Coronary artery (tissue), 2 donors: ENCODE data around the gene TTLL11.
A peak's percentile ranks its signal among the peaks of the same experiment; 100 is the strongest.

Source experiments
- DNase-seq: peaks from one replicate; pipeline ENCODE4 v3.0.0-alpha.2; 2017; ENCODE audit warnings: low spot score
- H3K27ac ChIP-seq, 2 donors: fragments of 200-600 bp; sonication (generic); one replicate each; pipeline ENCODE4 v1.5.1; 2016 to 2019
- H3K4me3 ChIP-seq: fragments of 200-600 bp; sonication (generic); 2 replicates; pipeline ENCODE4 v1.5.1; 2016; ENCODE audit warnings: mild to moderate bottlenecking, moderate library complexity
- CTCF ChIP-seq: fragments of 200-600 bp; sonication (generic); IDR thresholded peaks from one replicate; pipeline ENCODE4 v1.5.1; 2019; ENCODE audit warnings: antibody characterized with exemption

The TTLL11 gene

GRCh38 chr9:122129969-122130368, 36.9 kb upstream of the TTLL11 start:
- TF ChIP-seq CTCF, result no peak
- Histone ChIP-seq H3K4me3 (no peak overlapping the region), H3K27ac (no peak overlapping the region)
- DNase-seq, result no peak

GRCh38 chr9:122128969-122129343, 35.8 kb upstream of the TTLL11 start:
- no peak overlapping the region for H3K27ac ChIP-seq
- H3K4me3 ChIP-seq, result no peak overlapping the region
- DNase-seq, result no peak
- no peak for TF ChIP-seq CTCF

GRCh38 chr9:122128007-122128968, 35.2 kb upstream of the TTLL11 start:
- Histone ChIP-seq H3K4me3 (no peak overlapping the region), H3K27ac (peak overlapping the region in 1 of 2 donors; percentile 32)
- no peak for TF ChIP-seq CTCF
- DNase-seq, result no peak

GRCh38 chr9:122127396-122127798, 34.3 kb upstream of the TTLL11 start:
- Histone ChIP-seq H3K27ac (no peak overlapping the region), H3K4me3 (peak overlapping the region; percentile 58)
- TF ChIP-seq CTCF, result no peak
- no peak for DNase-seq

- H3K4me3 ChIP-seq, result peak overlapping the region; percentile 58
- no peak overlapping the region for H3K27ac ChIP-seq
- no peak for TF ChIP-seq CTCF
- no peak for DNase-seq
Measured at GRCh38 chr9:122126331-122127261, 33.5 kb upstream of the TTLL11 start.

GRCh38 chr9:122125509-122126330, 32.6 kb upstream of the TTLL11 start:
- H3K4me3 ChIP-seq, result peak overlapping the region; percentile 58
- H3K27ac ChIP-seq, result no peak overlapping the region
- DNase-seq, result no peak
- TF ChIP-seq CTCF, result no peak
